Gastrocnemius medialis (tissue), 4 donors: ENCODE data around the gene THSD4.

Source experiments
- CTCF ChIP-seq, 5 experiments: fragments of 450-650 bp in 3 of 5; fragments of 200-600 bp in 2 of 5; sonication (generic) in 2 of 5; IDR thresholded peaks in 4 of 5; conservative IDR thresholded peaks in 1 of 5; 1 replicate in 4 of 5; 2 replicates in 1 of 5; pipeline ENCODE4 v1.5.1; 2016 to 2019; ENCODE audit warnings: antibody characterized with exemption in 5 of 5, mild to moderate bottlenecking in 3 of 5, moderate library complexity in 3 of 5
- POLR2A ChIP-seq, 2 donors: fragments of 450-650 bp; IDR thresholded peaks; one replicate each; pipeline ENCODE4 v1.6.1; 2017; ENCODE audit warnings: antibody characterized with exemption in 2 of 2, mild to moderate bottlenecking in 2 of 2, moderate library complexity in 2 of 2

GRCh38 chr15:71198846-71199245 lies 83.6 kb downstream of the THSD4 start:
- TF ChIP-seq POLR2A (IDR thresholded peaks at IDR 0.05) (no peak), CTCF (IDR thresholded peaks at IDR 0.05 in 4 of 5, conservative IDR thresholded peaks at IDR 0.05 in 1 of 5) (no peak)
